Islet precursor cell (in vitro differentiated cells): Measurements from ENCODE around the gene RAI14.
"Not testable (repeated sequence)": the region's sequence is repeated elsewhere in the genome, so short reads cannot be mapped to it uniquely, and the experiment has no call there.

Source experiments
- DNase-seq: peaks from one replicate; pipeline ENCODE4 v3.0.0-alpha.2; 2018

The RAI14 gene

DNA sequence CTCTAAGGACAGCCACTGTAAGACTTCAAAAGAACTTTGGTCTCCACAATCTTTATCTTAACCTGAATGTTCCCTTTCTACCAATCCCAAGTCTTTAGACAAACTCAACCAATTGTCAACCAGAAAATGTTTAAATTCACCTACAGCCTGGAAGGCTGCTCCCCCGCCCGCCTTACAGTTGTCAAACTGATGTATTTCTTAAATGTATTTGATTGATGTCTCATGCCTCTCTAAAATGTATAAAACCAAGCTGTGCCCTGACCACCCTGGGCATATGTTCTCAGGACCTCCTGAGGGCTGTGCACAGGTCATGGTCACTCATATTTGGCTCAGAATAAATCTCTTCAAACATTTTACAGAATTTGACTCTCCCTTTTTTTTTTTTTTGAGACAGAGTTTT lies 45.3 kb downstream of the RAI14 start:
- DNase-seq, result not testable (repeated sequence)

DNA sequence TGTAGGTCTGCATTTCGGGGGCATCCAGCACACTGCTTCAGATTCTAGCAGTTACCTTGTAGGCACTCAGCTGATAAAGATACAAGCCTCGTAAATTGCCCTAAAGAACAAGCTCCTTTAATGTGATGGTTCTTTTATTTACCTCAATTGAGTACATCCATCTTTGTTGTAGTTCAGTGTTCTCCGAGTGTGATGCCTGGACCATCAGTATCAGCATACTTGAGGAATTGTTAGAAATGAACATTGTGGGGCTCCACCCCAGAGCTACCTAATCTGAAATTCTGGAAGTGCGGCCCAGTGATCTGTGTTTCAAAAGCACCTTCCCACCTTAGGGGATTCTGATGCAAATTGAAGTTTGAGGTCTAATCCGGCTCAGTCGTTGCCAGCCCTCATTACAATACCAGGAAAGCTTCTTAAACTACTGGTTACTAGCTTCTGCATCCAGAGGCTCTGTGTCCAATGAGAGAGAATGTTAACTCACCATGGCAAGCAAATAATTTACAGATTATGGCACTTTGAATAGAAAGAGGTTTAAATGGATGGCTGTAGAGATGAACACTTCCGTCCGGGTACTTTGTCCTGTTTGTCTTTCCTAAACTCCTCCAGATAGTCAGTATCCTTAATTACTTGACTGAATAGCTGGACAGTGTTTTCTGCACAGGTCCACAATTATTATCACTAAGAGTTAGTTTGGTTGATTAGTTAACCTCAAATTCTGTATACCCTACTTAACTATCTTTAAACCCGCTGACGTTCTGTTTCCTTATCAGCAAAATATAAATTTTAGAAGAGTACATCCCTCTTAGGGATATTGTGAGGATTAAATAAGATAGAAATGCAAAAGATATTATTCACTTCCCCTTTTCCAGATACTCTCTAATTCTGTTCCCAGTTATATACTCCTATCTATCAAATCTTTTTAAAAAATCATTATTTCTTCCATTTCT lies 47.9 kb downstream of the RAI14 start:
- no peak for DNase-seq

GRCh38 chr5:34706084-34706483 lies 50.0 kb downstream of the RAI14 start:
- no peak for DNase-seq

DNA sequence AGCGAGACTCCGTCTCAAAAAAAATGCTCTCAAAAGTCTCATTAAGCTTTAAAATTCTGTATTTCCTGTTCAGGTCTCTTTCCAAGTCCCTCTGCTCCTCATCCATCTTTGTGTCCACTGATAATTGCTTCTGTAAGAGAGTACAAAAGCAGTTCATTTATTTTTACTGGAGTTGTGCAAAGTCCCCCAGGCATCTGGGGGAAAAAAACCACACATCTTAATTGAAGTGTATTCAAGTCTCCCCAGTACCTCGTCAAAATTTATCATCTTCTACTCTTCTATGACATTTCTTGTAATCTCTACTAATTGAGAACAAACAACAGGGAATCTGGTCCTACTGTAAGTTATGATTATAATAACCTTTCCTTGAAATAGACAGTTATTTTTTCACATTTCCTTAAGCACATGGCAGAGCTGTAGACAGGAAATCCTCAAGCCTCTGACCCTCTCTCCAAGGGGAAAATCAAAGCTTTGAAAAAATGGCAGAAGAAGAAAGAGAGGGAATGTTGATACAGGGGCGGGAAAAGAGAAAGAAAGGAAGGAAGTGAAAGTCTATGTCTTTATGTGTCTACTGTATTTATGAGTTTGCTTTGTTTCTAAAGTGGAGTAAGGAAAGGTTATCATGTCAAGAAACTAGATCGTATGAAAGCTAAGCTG lies 51.5 kb downstream of the RAI14 start:
- no peak for DNase-seq

- no peak for DNase-seq
These were observed 52.6 kb downstream of the RAI14 start for GRCh38 chr5:34708777-34709176.

- peak; percentile 66 for DNase-seq
These were observed 53.9 kb downstream of the RAI14 start for GRCh38 chr5:34709861-34710673.

- DNase-seq, result no peak
These were observed 56.4 kb downstream of the RAI14 start for GRCh38 chr5:34712565-34712964.

DNA sequence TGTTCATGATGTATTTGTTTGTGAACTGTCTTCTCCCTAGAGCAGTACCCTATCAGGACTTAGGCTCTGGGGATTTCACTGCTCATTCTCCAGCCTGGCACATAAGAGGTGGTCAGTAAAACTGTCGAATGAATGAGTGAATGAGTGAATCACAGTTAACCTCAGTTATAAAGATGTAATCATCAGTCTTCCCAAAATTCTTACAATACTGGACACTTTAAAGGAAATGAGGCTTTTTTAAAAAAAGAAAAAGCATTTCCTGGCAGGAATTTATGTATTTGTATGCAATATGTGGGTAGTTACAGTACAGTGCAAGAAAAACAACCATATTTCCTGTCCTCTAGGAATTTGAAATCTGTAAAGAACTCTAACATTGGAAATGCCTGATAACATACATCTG lies 59.6 kb downstream of the RAI14 start:
- no peak for DNase-seq

- no peak for DNase-seq
These were observed 60.9 kb downstream of the RAI14 start for GRCh38 chr5:34716986-34717385.

GRCh38 chr5:34717426-34718327 lies 61.5 kb downstream of the RAI14 start:
- peak; percentile 95 for DNase-seq

DNA sequence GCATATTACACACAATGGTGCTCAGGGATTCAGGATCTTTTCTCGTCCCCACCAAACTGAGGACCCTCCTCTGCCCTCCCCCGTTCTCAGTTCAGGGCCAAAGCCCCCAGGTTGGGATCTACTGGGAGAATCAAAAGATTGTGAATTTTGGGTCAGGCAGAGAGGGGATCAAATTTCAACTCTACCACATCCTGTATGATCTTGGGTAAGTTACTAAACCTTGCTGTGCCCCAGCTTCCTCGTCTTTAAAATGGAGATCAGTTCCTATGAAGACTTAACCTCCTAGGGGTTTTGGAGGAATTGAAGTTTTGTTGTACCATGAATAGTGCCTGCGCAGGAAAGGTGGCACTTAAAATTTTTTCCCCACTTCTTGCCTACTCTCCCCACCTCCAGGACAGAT lies 62.4 kb downstream of the RAI14 start:
- no peak for DNase-seq

- DNase-seq, result no peak
These were observed 62.9 kb downstream of the RAI14 start for GRCh38 chr5:34719029-34719428.

- DNase-seq, result no peak
These were observed 65.2 kb downstream of the RAI14 start for GRCh38 chr5:34721327-34721726.

DNA sequence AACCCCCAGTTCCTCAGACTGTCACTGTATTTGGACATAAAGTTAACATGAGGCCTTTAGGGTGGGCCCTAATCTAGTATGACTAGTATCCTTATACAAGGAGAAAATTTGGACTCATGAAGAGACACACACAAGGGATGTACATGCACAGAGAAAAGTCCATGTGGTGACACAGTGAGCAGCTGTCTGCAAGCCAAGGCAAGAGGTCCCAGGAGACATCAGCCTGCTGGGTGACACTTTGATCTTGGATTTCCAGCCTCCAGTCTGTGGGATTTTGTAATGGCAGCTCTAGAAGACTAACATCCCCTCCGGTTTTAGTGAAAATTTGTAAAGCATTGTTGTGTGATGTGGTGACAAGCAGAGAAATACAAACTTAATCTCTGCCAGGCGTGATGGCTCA lies 66.1 kb downstream of the RAI14 start:
- no peak for DNase-seq

DNA sequence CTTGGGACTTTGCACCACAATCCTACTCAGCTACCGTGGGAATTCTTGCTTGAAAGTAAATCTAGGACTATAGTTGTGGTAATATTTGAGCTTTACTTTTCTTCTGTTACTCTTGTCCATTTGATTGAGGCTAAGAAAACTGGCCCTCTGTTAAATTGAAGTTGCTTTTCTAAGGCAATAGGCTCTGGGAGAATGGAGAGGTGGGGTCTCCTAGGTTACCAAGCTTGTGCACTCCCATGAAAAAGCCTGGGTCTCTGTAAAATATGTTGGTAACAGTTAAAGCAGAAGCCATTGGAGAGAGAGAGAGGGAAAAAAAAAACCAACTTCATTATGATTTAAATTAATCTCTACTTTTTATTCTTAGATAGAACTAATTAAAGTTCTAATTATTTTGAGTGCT lies 68.6 kb downstream of the RAI14 start:
- no peak for DNase-seq

GRCh38 chr5:34727166-34727749 lies 71.1 kb downstream of the RAI14 start:
- DNase-seq, result not testable (repeated sequence)

GRCh38 chr5:34728236-34728635 lies 72.1 kb downstream of the RAI14 start:
- DNase-seq, result no peak

- DNase-seq, result no peak
These were observed 75.5 kb downstream of the RAI14 start for GRCh38 chr5:34731435-34732232.

- no peak for DNase-seq
These were observed 78.2 kb downstream of the RAI14 start for GRCh38 chr5:34734326-34734725.

GRCh38 chr5:34735491-34736426 lies 79.6 kb downstream of the RAI14 start:
- DNase-seq, result peak; percentile 68
